ENCODE results near the gene ZNF33A.
A peak's percentile ranks its signal among the peaks of the same experiment; 100 is the strongest.
"Not testable (repeated sequence)": the region's sequence is repeated elsewhere in the genome, so short reads cannot be mapped to it uniquely, and the experiment has no call there.

Gene ZNF33A

DNA sequence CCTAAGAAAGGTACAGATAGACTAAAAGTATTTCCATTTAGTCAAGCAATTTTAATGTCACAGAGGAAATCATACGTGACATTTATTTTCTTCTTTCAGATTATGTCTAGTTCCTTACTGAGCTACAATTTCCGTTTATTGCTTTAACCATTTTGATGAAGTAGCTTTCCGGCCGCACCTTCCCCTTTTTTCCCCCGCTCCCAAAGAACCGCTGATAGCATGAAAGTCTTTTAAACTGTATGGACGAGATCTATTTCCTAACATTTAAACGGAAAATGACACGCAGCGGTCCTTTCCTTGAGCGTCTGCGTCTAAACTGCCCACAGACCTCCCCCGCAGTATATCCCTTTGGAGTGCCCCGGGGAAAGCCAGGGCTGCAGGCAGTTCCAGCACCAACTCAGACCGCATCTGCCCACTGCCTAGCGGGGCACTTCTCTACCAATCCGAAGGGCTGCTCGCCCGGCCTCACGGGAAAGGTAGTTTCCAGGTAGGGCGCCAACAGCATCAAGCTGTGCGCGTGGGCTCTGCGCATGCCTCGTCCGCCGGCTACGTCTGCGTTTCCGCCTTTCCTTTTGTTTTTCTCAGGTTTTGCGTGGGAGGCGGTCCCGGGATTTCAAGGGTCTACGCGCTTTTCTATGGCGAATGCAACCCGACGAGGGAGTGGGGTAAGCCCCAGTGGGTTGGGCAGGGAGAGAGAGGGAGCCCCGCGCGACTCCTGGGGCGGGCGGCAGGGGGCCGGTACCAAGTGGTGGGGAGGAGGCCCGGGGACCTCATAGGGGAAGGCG is at the start of gene ZNF33A:
Gene ZNF33A (plus strand): TSS at position 557 of the 785 bp plus-strand sequence. CDS start 1,667 bp downstream, outside the sequence.
- no peak for FAIRE-seq

DNA sequence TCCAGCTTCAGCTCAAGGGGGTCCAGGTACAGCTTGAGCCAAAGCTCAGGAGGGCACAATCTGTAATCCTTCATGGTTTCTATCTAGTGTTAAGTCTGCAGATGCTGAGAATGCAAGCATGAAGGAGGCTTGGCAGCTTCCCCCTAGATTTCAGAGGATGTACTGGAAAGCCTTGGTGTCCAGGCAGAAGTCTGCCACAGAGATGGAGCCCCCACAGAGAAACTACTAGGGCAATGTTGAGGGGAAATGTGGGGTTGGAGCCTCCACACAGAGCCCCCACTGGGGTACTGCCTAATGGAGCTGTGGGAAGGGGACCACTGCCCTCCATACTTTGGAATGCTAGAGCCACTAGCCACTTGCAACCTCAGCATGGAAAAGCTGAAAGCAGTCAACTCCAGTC is 45.5 kb upstream of the ZNF33A start:
- no peak for FAIRE-seq

DNA sequence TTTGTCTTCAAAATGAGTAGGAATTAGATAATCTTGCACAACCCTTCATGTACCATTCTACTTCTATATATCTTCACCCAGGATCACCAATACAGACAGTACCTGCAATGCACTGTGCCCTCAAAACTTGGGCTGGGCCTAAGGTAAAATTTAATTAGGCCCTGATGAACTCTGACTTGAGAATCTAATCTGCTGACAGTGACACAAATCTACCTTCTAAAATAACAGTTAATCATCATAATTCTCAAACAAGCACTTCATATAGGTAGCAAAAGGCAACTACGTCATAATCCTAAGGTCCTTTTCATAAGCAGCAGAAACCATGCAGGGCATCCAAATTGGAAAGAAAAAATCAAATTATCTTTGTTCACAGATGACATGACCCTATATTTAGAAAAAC is 38.1 kb upstream of the ZNF33A start:
- FAIRE-seq = no peak

DNA sequence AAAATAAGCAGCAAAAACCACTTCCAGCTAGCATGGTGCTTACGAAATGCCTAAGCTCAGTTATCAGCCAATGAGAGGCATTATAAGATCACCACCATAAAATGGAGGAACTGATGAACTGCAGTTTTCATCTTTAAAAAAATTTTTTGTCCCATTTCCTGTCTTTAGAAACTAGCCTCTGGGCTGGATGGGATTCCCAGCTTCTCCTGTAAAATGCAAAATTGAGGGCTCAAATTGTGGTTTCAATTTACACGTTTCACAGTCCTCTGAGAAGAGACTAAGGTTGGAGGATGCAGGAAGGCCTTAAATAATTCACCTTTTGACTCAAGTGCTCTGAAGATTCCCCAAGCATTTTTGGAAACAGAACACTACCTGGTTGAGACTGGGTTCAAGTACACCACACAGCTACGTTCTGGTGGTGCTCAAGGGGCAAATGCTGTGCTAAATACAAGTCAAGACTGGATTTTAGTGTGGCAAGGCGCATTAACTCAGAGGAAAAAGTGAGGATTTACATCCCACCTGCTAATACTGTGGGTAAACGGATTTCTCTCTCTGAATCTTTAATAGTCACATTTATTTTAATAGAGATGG is 35.0 kb upstream of the ZNF33A start:
- no peak for FAIRE-seq

DNA sequence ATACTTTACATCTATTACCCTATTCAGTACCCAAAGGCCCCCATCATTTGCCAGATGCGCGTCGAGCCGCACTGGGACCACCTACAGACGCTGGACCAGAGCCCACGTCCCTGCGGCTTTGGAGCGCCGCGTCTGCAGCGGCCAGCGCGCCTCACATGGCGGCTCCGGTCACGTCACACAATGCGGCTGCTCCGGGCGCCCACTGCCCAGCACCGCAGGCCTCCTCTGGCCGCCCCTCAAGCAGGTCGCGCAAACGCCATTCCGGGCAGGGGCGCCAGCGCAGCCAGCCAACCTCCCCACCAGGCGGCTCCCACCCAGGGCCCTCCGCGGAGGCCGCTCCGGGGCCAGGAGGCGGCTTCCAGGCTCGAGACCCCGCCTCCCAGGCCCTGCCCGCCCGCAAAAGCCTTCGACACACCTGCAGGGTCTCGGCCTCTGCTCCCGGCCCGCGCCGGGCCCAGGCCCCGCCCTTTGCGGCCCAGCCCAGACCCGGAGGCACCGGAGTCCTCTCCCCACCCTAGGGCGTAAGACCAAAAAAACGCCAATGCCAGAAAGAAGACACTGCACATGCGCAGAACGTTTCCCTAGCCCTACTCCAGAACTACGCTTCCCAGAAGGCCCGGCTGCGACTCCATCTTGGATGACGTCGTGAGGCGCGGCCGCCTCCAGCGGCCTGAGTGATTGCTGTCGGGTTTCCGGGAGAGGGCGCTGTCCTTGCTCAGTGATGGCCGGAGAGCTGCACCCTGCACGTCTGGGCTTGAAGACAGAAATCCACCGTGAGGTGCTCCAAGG is 34.2 kb upstream of the ZNF33A start, which contains the start of gene ZNF25:
Gene ZNF25 (minus strand): TSS at position 557 of the 789 bp plus-strand sequence. CDS start 4,925 bp downstream, outside the sequence.
- FAIRE-seq = peak; percentile 97

DNA sequence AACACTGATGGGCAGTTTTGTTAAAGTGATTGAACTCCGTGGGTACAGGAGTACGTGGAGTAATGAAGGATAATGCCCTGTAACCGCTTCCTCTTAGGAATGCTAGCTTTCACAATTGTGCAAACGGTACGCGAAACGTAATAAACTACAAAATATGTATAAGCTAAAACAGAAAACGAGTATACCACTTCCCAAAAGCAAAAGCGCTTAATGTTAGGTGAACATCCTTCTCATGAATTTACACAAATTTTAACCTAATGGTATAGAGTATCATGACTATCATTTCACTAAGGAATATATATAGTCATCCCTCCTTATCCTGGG is 33.6 kb upstream of the ZNF33A start:
- FAIRE-seq = no peak

DNA sequence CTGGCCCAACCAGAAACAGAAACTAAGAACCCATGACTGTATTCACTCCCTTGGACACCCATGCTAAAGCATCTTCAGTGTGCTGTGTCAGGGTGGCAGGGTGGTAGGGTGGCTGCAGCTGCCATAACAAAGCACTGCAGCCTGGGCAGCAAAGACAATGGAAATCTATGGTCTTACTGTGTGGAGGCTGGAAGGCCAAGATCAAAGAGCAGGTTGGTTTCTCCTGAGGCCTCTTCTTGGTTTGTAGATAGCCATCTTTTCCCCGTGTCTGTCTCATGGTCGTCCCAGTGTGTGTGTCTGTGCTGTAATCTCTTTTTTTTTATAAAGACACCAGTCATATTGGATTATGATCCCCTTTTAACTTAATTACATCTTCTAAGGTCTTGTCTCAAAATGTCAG is 18.8 kb upstream of the ZNF33A start:
- FAIRE-seq = no peak

DNA sequence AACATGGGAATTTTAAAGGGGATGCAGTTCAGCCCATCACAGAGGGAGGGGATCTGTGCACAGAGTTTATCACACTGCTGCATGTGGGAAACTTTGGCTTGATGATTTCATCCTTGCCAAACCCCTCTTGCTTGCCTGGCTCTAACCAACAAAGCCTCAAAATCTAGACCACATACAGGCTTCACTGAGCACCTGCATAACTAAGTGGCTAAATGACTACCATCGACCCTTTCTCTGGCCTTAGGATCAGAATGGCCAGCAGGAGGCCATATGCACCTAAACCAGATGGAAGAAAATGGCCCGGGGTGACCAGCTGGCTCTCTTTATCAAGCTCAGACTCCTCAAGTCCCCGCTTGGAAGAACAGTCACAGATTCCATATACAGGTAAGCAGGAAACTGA is 18.4 kb upstream of the ZNF33A start:
- FAIRE-seq = no peak

DNA sequence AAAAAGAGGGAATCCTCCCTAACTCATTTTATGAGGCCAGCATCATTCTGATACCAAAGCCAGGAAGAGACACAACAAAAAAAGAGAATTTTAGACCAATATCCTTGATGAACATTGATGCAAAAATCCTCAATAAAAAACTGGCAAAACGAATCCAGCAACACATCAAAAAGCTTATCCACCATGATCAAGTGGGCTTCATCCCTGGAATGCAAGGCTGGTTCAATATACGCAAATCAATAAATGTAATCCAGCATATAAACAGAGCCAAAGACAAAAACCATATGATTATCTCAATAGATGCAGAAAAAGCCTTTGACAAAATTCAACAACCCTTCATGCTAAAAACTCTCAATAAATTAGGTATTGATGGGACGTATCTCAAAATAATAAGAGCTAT is 11.6 kb upstream of the ZNF33A start:
- not testable (repeated sequence) for FAIRE-seq

DNA sequence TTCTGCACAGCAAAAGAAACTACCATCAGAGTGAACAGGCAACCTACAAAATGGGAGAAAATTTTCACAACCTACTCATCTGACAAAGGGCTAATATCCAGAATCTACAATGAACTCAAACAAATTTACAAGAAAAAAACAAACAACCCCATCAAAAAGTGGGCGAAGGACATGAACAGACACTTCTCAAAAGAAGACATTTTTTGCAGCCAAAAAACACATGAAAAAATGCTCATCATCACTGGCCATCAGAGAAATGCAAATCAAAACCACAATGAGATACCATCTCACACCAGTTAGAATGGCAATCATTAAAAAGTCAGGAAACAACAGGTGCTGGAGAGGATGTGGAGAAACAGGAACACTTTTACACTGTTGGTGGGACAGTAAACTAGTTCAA is 10.0 kb upstream of the ZNF33A start:
- FAIRE-seq = not testable (repeated sequence)

DNA sequence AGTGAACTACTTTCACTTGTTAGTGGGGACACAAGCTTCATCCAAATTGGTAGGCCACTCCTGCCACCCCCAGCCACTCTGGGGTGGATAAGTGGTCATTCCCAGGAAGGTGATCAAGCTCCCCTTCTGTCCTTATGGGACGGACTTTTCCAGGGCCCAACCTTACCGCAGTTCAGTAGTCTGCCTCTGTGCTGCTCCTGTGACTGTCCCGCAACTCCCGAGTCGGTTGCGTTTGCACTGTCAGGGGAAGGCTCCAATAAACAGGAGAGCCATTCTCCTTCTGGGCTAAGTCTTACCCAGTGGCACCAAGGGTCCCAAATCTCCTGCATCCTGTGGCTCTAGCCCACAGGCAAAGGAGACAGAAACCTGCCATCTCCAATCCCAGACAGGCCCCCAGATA is 7.4 kb upstream of the ZNF33A start:
- FAIRE-seq = no peak

DNA sequence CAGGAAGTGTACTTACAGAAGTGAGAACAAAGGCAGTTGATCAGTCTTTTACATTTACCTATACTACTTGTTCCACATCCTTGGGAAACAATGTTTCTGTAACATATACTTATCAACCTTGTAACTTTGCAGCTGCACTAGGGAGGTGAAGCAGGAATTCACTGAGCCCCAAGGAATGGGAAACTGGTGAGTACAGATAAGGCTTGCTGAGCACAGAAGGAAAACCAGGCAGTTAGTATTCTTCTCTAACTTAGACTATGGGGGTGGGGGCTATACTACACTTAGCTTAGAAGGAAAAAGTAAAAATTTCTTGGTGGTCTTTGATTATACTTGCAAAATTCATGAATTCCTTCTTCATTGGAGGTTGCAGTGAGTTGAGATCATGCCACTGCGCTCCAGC is 6.9 kb upstream of the ZNF33A start:
- no peak for FAIRE-seq

DNA sequence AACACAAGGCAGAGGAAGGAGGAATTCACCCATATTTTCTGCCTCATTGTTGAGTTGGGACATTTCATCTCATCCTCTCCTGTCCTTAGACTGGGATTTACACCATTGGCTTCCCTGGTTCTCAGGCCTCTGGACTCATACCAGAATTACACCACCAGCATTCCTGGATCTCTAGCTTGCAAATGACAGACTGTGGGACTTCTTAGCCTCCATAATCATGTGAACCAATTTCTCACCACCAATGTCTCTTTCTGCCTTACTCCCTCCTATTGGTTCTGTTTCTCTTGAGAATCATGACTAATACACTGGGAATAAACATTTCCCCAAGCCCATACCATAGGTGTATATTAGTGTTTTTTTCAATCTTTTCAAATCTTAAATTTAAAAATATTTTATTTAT is 2.9 kb upstream of the ZNF33A start:
- FAIRE-seq = no peak

DNA sequence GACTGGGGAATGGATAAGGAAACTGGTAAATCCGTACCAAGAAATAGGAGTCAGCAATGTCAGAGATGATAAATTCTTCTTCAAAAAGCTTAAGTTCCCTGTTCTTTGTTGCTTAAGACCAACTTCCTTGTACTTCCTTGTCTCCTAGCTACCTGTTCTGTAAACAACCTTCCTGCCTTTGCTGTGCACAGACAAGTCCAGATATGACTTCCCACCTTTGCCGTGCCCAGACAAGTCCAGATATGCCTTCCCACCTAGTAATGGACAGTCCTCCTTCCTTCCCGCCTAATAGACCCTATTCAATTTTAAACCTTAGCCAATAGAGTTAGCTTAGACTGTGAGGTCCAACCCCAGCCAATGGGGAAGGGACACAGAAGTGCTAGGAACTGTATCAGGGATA is 2.5 kb upstream of the ZNF33A start:
- no peak for FAIRE-seq

DNA sequence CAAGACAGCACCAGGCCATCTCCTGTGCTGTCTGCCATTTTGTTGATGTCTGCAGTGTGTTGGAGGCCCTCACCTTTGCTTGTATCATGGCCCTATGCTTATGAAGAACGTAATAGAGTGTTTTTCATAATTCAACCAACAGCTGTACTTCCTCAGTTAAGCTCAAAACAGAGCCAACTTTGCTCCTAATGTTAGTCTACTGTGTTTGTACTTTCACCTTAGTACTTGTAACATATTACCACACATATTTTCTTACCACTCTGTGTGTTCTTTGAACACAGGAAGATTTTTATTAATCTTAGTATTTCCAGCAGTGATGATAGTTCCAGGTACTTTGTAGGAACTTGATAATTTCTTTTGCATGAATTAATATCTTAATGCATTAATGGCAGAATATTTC is 5.9 kb downstream of the ZNF33A start:
- no peak for FAIRE-seq

DNA sequence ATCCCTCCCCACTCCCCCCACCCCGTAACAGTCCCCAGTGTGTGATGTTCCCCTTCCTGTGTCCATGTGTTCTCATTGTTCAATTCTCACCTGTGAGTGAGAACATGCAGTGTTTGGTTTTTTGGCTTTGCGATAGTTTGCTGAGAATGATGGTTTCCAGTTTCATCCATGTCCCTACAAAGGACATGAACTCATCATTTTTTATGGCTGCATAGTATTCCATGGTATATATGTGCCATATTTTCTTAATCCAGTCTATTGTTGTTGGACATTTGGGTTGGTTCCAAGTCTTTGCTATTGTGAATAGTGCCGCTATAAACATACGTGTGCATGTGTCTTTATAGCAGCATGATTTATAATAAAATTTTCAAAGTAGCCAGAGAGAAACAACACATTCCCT is 8.6 kb downstream of the ZNF33A start:
- not testable (repeated sequence) for FAIRE-seq

DNA sequence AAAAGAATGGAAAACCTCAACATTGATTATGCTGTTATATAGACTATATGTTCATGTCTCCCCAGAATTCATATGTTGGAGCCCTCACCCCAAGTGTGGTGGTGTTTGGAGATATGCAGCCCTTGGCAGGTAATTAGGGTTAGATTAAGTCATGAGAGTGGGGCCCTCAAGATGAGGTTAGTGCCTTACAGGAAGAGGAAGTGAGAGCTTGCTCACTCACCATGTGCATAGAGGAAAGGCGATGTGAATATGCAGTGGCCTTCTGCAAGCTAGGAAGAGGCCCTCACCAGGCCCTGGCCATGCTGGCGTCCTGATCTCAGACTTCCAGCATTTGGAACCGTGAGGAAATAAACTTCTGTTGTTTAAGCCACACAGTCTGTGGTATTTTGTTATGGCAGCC is 14.8 kb downstream of the ZNF33A start:
- FAIRE-seq = no peak

DNA sequence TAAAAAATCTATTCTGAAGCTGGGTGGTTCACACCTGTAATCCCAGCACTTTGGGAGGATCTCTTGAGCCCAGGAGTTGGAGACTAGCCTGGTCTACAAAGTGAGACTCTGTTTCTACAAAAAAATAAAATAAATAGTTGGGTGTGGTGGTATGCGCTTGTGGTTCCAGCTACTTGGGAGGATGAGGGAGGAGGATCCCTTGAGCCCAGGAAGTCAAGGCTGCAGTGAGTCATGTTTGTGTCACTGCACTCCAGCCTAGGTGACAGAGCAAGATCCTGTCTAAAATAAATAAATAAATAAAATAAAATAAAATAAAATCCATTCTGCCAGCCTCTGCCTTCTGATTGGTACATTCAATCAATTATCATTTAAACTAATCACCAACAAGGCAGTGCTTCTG is 17.5 kb downstream of the ZNF33A start:
- FAIRE-seq = no peak

DNA sequence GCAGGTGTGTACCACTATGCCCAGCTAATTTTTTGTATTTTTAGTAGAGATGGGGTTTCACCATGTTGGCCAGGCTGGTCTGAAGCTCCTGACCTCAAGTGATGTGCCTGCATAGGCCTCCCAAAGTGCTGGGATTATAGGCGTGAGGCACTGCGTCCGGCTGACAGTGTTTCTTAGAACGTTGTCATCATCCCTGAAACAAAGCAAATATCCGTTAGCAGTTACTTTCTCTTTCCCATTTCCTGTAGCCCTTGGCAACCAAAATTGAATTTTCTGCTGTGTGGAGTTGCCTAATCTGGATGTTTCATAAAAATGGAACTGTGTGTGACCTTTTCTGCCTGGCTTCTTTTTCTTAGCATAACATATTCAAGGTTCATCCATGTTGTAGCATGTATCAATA is 22.4 kb downstream of the ZNF33A start:
- no peak for FAIRE-seq

DNA sequence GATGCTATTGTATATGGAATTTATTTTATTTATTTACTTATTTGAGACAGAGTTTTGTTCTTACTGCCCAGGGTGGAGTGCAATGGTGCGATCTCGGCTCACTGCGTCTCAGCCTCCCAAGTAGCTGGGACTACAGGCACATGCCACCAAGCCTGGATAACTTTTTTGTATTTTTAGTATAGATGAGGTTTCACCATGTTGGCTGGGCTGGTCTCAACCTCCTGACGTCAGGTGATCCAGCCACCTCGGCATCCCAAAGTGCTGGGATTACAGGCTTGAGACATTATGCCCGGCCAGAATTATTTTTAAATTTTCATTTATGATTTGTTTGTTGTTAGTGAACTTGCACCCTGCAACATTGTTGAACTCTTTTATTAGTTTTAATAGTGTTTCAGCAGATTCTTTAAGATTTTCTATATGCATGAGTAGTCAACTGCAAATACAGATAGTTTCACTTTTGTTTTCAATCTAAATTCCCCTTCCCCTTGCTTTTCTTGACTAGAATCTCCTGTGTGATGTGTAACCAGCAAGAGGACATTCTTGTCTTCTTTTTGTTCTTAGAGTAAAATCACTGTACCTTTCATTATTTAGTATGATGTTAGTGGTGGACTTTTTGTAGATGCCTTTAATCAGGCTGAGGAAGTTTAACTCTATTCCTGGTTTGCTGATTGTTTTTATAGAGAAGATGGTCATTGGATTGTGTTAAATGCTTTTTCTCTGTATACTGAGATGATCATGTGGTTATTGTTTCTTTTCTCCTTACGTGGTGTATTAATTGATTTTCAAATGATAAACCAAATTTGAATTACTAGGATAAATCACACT is 27.8 kb downstream of the ZNF33A start:
- no peak for FAIRE-seq

DNA sequence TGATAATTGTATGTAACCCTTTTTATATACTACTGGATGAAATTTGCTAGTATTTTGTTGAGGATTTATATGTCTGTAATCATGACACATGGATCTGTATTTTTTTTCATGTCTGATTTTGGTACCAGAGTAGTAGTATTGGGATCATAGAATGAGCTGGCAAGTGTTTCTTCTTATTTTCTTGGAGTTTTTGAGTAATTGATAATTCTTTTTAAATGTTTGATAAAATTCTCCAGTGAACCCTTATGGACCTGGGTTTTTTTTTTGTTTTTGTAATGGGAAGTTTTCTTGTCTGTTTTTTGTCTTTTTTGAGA is 28.4 kb downstream of the ZNF33A start:
- FAIRE-seq = no peak

DNA sequence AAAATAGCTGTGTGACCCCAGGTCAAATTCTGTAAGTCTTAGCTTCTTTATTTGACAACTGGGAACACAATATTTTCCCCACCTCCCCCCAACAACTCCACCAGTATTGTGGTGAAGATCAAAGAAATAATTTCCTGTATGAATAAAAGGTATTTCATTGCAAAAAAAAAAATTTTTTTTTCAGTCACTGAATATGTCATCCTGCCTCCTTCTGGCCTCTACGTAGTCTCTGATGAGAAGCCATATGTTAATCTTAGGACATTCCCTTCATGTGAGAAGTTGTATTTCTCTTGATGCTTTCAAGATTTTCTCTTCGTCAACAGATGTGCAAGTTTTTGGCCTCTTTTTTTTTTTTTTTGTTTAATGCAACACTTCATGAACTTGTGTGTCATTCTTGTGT is 33.0 kb downstream of the ZNF33A start:
- FAIRE-seq = no peak

DNA sequence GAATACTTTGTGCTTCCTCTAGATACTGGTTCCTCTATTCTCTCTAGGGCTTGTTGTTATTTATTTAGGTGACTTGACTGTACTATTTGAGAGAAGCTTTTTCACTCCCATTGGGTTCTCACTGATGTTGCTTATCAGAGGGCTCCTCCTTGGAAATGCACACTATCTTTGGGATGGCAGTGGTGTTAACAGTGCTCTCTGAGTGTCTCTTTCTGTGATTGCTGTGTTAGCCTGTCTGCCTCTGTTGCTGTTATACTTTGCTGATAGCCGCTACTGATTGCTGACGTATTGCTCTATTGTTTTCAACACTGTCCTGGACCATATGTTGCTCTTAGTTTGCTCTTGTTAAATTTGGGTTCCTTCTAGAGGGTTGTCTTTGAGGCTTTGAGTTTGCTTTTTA is 34.7 kb downstream of the ZNF33A start:
- FAIRE-seq = no peak

Data from TTC549 (cell line).